Measurements from ENCODE around the gene SEPTIN8. TPM values are rescaled to one million over a fixed set of nuclear protein-coding genes. Genes with fewer than 3 reads are reported as not detected.

The SEPTIN8 gene
- total and polyA plus RNA-seq, 2 of the 13 experiments (the other 11 are each of a cell fraction or from before 2014, with no cell fraction given) = 41.4 to 49.9 TPM

- ATAC-seq = no peak
- 97% methylated on average over 5 of the region's 7 CpGs for WGBS (ENCODE audit: low lambda C conversion rate)
- no peak for DNase-seq (ENCODE audit: low spot score)
- no peak overlapping the region for H3K4me2 ChIP-seq (ENCODE audit: low read depth, low read length)
- no peak overlapping the region for H3K27ac ChIP-seq (ENCODE audit: extremely low read length, insufficient read depth, low read length)
- BruUV-seq (replicated peaks) = no TSS peak
- no peak for TF ChIP-seq PLSCR1 (CRISPR knock-in tag; IDR thresholded peaks at IDR 0.05; ENCODE audit: borderline replicate concordance)
- peaks cover 20% of the 10 kb centered on the region for H3K79me2 ChIP-seq (ENCODE audit: insufficient read depth, low read length)
- H2AFZ ChIP-seq (ENCODE audit: low read length) = no peak overlapping the region
- ChIA-PET POLR2A (no interaction called here), CTCF (ENCODE audit: low intra/inter-chr PET ratio, low total read pairs) (no interaction called here)
- H3K4me3 ChIP-seq (replicated peaks in 1 of 3; ENCODE audit: insufficient read depth in 1 of 3, low read depth in 2 of 3, low read length in 3 of 3) = no peak overlapping the region
- H3K36me3 ChIP-seq (replicated peaks in 1 of 2; ENCODE audit: control insufficient read depth in 1 of 2, insufficient read depth in 2 of 2, low read length in 2 of 2) = peaks cover 15 to 58% of the 10 kb centered on the region in 2 experiments; a peak in 4 of 5 replicates
- in situ Hi-C loops (cut with HindIII; ENCODE audit: extremely low pct_ligation_motif_present, low pct_unique_long_range_greater_than_20kb) = no loop called here
- no peaks in the 10 kb centered on the region for H4K20me1 ChIP-seq (ENCODE audit: insufficient read depth, low read length)
- no peak overlapping the region for H3K9ac ChIP-seq (ENCODE audit: insufficient read depth, low read depth, low read length)
- no peaks in the 10 kb centered on the region for H3K4me1 ChIP-seq (ENCODE audit: insufficient read depth, low read length)
- intact Hi-C loops (cut with micrococcal nuclease; ENCODE audit: unreplicated experiment) = no loop called here
- no peaks in the 10 kb centered on the region for H3K9me3 ChIP-seq (ENCODE audit: low read length)
- FAIRE-seq = no peak
- H3K27me3 ChIP-seq (ENCODE audit: control insufficient read depth in 1 of 2, insufficient read depth in 2 of 2, low read length in 2 of 2) = no peaks in the 10 kb centered on the region
Measured at GRCh38 chr5:132764671-132765238, 12.3 kb downstream of the SEPTIN8 start.

GRCh38 chr5:132764051-132764450, 13.0 kb downstream of the SEPTIN8 start:
- H3K27me3 ChIP-seq (ENCODE audit: control insufficient read depth in 1 of 2, insufficient read depth in 2 of 2, low read length in 2 of 2) = no peaks in the 10 kb centered on the region
- CTCF ChIA-PET (ENCODE audit: low intra/inter-chr PET ratio, low total read pairs) = no interaction called here
- ATAC-seq (no peak), DNase-seq (ENCODE audit: low spot score) (no peak), FAIRE-seq (no peak)
- no peaks in the 10 kb centered on the region for H4K20me1 ChIP-seq (ENCODE audit: insufficient read depth, low read length)
- H3K9me3 ChIP-seq (ENCODE audit: low read length) = no peaks in the 10 kb centered on the region
- no peak overlapping the region for H3K4me3 ChIP-seq (replicated peaks in 1 of 3; ENCODE audit: insufficient read depth in 1 of 3, low read depth in 2 of 3, low read length in 3 of 3)
- intact Hi-C loops (cut with micrococcal nuclease; ENCODE audit: unreplicated experiment) (no loop called here), in situ Hi-C loops (cut with HindIII; ENCODE audit: extremely low pct_ligation_motif_present, low pct_unique_long_range_greater_than_20kb) (no loop called here)
- H3K4me1 ChIP-seq (ENCODE audit: insufficient read depth, low read length) = no peaks in the 10 kb centered on the region
- peaks cover 14% of the 10 kb centered on the region for H3K79me2 ChIP-seq (ENCODE audit: insufficient read depth, low read length)
- H3K36me3 ChIP-seq (replicated peaks in 1 of 2; ENCODE audit: control insufficient read depth in 1 of 2, insufficient read depth in 2 of 2, low read length in 2 of 2) = peaks cover 17 to 64% of the 10 kb centered on the region in 2 experiments; a peak in 4 of 5 replicates
- WGBS (ENCODE audit: low lambda C conversion rate) = 94% methylated on average over 6 of the region's 10 CpGs
- BruUV-seq (replicated peaks) = no TSS peak
- H3K27ac ChIP-seq (ENCODE audit: extremely low read length, insufficient read depth, low read length) = no peak overlapping the region
- H3K4me2 ChIP-seq (ENCODE audit: low read depth, low read length) = no peak overlapping the region
- no peak overlapping the region for H2AFZ ChIP-seq (ENCODE audit: low read length)
- H3K9ac ChIP-seq (ENCODE audit: insufficient read depth, low read depth, low read length) = no peak overlapping the region
- POLR2A ChIA-PET = no interaction called here
- TF ChIP-seq DPF2 (CRISPR knock-in tag; IDR thresholded peaks at IDR 0.05; ENCODE audit: borderline replicate concordance, low read depth) (no peak), ZBTB44 (CRISPR knock-in tag; IDR thresholded peaks at IDR 0.05) (no peak), IKZF5 (CRISPR knock-in tag; IDR thresholded peaks at IDR 0.05) (no peak), HOXA5 (CRISPR knock-in tag; IDR thresholded peaks at IDR 0.05) (no peak), PRPF4 (IDR thresholded peaks at IDR 0.05; ENCODE audit: low read depth, low read length, poor library complexity, severe bottlenecking) (no peak), BCLAF1 (IDR thresholded peaks at IDR 0.05) (no peak), NR3C1 (CRISPR knock-in tag; IDR thresholded peaks at IDR 0.05) (no peak), HOMEZ (CRISPR knock-in tag; IDR thresholded peaks at IDR 0.05; ENCODE audit: low read depth) (no peak)

Data from HepG2 (cell line).